ENCODE measurements around the gene TTLL4. TPM values are rescaled to one million over a fixed set of nuclear protein-coding genes. Genes with fewer than 3 reads are reported as not detected.
A peak's percentile ranks its signal among the peaks of the same experiment; 100 is the strongest.
"Not testable (repeated sequence)": the region's sequence is repeated elsewhere in the genome, so short reads cannot be mapped to it uniquely, and the experiment has no call there.

TTLL4 gene
- total RNA-seq, 1 donor from 2014 or later = 50.3 TPM

DNA sequence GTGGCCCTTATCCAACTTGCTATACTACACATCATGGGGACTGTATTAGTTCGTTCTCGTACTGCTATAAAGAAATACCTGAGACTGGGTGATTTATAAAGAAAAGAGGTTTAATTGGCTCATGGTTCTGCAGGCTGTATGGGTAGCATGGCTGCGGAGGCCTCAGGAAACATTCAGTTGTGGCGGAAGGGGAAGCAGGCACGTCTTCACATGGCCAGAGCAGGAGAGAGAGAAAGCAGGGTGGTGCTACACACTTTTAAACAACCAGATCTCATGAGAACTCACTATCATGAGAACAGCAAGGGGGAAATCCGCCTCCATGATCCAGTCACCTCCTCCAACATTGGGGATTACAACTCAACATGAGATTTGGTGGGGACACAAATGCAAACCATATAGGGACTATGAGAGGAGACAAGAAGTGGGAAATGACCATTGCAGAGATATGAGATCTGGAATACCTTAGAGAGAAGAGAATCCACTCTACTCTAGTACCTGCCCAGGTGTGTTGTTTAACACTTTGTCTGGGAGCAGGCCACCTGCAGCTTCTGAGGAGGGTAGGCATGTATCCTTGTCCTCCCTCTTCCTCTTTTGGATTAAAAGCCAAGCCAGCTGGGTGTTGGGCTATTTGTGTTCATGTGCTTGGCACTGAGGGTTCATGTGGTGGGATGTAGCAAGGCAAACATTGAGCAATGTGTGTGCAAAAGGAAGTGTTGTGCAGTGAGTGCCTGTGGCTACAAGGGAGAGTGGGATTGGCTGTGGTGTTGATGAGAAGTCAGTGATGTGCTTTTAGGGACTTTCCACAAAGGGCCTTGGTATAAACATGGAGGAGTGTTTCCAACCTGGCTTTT is 22.8 kb downstream of the TTLL4 start:
- ATAC-seq (peak; percentile 70), DNase-seq (ENCODE audit: low spot score) (no peak)
- intact Hi-C loops (cut with DNase I) = no loop called here

DNA sequence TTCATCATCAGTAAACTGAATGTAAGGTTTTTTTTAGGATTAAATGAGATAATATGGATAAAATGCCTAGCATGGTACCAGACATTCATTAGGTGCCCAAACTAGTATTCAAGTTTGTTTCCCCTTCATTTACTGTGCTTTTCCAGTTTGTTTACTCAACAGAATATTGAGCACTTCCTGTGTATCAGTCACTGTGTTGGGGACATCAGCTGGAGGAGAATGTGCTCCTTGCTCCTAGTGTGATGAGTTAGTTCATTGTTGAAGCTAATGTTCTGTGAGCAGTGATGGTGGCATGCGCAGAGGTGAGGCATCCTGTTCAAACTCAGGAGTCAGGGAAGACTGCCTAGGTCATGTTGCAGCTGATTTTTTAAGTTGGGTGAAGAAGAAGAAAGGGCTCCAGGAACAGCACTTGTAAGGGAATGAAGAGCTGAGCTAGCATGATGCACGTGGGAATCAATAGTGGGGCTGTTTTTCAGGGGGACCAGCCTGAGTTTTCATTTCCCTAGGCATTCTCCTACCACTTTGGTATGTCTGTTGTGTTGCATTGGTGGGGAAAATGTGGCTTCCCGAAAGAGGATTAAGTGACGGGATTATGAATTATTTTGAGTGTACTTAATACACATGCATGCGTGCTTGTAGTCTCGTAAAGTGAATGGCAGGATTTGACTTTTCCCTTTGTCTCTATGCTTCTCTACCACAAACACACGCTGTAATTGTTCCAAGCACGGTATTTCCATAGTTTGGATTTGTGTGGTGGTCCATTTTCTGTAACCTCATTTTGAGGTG is 23.7 kb downstream of the TTLL4 start:
- intact Hi-C loops (cut with DNase I) = no loop called here
- ATAC-seq = no peak
- DNase-seq (ENCODE audit: low spot score) = no peak

DNA sequence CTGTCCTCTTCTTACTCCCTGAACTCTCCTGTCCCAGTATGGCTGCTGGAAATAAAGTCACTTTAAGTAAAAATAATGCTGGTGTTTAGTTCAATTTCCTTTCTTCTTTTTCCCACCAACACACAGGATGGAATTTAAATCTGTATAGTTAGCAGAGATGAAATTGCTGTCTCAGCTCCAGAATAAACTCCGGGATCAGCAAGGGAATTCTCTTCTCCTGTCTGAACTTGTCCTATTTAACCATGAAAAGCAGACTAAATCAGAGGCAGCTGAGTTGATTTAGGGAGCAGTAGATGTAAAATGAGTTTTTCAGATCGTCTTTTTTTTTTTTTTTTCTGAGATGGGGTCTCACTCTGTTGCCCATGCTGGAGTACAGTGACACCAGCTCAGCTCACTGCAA is 25.9 kb downstream of the TTLL4 start:
- ATAC-seq (peak; percentile 52), DNase-seq (ENCODE audit: low spot score) (no peak)
- intact Hi-C loops (cut with DNase I) = no loop called here

DNA sequence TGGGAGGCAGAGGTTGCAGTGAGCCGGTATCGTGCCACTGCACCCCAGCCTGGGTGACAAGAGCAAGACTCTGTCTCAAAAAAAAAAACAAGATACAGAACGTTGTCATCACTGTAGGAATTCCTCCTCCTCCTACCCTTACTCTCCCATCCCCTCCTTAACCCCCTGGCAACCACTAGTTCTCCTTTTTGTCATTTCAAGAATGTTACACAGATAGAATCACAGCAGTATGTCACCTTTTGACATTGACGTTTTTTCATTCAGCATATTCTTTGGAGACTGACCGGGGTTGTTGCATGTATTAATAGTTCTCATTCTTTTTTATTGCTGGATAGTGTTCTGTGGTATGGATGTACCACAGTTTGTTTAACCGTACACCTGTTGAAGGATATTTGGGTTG is 32.4 kb downstream of the TTLL4 start:
- ATAC-seq (no peak), DNase-seq (ENCODE audit: low spot score) (no peak)
- intact Hi-C loops (cut with DNase I) = no loop called here

DNA sequence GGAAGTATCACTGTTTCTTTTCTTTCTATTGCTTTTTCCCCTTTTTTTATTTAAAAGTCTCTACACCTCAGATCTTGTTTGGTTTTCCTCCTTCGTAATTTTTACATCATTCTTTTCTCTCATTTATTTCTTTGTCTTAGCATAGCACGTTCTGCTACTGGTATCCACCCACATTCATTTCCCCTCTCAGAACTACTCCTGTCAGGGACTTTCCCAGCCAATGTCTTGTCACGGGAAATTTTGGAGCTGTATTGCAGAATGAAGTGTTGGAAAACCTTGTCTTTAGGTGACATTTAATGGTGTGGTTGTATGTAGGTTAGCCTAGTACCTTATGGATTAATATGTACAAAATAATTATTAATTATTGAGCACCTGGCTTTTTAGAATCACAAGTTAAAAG is 34.0 kb downstream of the TTLL4 start:
- ATAC-seq (no peak), DNase-seq (ENCODE audit: low spot score) (no peak)
- intact Hi-C loops (cut with DNase I) = no loop called here

DNA sequence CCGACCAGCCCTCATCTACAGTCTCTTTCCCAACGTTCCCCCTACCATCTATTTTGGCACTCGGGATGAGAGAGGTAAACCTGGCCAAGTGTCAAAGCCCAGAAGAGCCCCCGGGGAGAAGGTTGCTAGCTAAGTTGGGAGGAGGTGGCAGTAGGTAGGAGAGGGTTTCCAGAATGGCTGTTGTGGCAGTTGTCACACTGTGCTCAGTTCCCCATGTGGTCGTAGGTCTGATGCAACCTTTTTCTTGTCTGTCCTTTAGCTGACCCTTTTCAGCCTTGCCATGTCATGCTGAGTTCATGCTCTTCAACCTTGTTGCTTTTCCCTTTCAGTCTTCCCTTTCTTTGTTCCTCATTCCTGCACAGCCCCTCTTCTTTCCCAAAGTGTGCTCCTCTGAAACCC is 34.5 kb downstream of the TTLL4 start:
- ATAC-seq (peak; percentile 81), DNase-seq (ENCODE audit: low spot score) (no peak)
- intact Hi-C loops (cut with DNase I) = no loop called here

DNA sequence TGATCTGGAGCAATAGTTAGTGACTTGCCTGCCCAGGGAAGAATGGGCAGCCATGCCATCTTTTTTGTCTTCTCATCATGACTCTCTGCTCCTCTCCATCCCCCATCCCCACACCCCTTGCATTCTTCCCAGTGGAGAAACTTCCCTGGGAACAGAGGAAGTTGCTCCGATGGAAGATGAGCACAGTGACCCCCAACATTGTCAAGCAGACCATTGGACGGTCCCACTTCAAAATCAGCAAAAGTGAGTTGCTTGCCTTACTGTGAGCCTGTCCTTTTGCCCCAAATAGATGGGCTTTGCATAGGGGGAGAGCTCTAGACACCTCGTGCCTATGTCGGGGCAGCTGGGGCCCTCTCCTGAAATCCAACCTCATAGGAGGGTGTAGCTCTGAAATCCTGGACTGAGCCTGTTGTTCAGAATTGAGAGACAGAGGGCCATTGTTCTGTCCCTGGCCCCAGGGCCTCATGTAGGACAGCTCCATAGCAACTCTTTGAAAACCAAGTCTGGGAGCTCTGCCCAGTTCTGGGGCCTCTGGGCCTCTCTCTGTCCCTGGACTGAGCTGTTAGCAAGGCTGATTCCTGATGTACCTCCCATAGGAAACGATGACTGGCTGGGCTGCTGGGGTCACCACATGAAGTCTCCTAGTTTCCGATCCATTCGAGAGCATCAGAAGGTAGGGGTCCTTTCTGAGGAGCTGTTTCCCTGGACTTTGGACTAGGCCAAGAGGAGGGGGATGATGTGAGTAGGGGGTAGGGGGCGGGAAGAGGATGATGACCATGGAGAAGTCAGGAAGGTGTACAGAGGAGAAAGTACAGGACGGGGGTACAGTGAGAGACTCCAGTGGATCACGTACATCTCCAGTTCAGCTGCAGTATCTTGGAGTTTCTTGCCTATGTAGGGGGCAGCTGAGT is 35.2 kb downstream of the TTLL4 start:
- intact Hi-C loops (cut with DNase I) = no loop called here
- peak; percentile 97 for ATAC-seq
- peak; percentile 88 for DNase-seq (ENCODE audit: low spot score)

DNA sequence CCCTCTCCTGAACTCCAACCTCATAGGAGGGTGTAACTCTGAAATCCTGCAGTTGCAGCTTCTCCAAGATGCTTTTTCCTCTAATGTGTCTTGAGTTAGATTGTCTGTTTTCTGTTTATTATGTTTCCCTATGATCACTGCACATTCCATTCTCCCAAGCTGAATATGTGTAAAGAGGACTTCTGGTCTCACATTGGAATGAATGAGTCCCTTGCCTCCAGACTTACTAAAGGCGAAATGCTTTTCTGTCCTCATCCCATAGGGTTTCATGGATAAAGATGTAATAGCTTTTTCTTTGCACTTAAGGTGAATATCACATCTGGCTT is 35.8 kb downstream of the TTLL4 start:
- DNase-seq (ENCODE audit: low spot score) (no peak), ATAC-seq (peak; percentile 31)
- intact Hi-C loops (cut with DNase I) = no loop called here

DNA sequence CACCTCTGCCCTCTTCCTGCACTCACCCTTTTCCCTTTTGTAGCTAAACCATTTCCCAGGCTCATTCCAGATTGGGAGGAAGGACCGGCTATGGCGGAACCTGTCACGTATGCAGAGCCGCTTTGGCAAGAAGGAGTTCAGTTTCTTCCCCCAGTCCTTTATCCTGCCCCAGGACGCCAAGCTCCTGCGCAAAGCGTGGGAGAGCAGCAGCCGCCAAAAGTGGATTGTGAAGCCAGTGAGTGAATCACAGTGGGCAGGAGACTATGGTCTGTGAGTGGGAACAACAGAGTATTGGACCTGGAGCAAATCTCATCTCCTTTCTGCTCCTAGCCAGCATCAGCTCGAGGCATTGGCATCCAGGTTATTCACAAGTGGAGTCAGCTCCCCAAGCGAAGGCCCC is 36.3 kb downstream of the TTLL4 start:
- intact Hi-C loops (cut with DNase I) = no loop called here
- ATAC-seq (no peak), DNase-seq (ENCODE audit: low spot score) (no peak)

DNA sequence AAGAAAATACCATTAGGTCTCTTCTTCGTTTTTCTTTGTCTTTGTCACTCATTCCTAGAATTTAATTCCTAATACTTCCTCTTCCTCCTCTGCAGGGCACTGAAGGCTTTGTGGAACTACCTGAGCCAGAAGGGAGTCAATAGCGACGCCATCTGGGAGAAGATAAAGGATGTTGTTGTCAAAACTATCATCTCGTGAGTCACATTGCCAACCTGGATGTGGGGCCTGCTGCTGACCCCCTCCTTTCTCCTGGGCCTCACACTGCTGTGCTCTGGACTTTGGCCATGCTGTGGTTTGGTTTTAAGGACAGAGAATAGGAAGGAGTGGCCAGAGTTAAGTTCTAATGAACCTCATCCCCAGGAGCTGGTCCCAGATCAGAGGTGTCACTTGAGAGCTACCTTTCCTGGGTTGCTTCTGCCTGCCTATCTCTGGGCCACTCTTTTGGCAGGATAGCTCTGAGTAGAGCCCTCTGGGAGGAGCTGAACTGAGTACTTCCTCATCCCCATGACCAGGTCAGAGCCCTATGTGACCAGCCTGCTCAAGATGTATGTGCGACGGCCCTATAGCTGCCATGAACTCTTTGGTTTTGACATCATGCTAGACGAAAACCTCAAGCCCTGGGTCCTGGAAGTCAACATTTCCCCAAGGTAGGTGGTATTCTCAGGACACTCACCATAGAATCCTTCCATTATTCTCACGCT is 38.3 kb downstream of the TTLL4 start:
- ATAC-seq = no peak
- intact Hi-C loops (cut with DNase I) = no loop called here
- no peak for DNase-seq (ENCODE audit: low spot score)

DNA sequence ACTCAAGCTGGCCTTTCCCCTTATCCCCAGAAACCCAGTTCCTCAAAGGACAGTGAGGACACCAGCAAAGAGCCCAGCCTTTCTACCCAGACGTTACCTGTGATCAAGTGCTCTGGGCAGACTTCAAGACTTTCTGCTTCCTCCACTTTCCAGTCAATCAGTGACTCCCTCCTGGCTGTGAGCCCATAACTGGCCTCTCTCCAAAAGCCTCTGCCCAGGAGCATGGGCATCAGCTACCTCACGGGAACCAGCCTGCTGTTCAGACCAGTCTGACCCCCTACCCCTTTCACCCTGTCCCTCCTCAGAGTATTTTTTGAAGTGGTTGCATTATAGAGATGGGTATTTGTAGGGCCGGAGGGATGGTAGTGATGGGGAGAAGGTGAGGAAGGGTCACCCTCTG is 43.6 kb downstream of the TTLL4 start:
- DNase-seq (ENCODE audit: low spot score) = no peak
- no peak for ATAC-seq
- intact Hi-C loops (cut with DNase I) = no loop called here

DNA sequence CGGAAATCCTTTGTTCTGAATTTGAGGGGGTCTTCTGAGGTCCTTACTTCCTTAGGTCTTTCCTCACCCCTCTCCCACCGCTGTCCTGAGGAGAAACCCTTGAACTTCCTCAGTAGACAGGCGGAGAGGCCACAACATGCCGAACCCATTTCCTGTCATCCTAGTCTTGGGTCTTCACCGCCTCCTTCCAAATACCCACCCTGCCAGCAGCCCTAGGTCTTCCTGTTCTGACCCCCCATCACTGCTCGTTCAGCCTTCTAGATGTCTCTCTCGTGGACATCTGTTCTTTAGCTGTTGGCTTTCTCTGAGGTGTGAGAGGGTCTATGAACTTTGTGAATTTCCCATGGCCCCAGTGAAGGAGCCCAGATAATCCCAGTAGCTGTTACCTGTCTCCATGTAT is 44.1 kb downstream of the TTLL4 start:
- DNase-seq (ENCODE audit: low spot score) (no peak), ATAC-seq (no peak)
- intact Hi-C loops (cut with DNase I) = no loop called here

DNA sequence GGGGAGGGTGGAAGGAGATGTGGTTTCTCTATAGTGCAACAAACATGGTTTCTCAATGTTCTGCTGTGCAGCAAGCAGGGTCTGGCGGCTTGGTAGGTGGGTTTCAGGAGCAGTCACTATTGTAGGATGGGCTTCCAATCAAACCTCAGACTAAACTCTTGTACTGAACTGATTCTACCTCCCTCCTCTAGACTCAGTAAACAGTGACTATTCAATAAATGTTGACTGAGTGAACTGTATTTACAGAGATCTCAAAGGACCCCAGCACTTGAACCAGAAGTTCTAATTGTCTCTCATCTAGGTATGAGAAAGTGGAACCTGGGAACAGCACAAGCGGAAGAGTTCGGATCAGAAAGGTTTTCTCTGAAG is 44.5 kb downstream of the TTLL4 start:
- intact Hi-C loops (cut with DNase I) = no loop called here
- DNase-seq (ENCODE audit: low spot score) (no peak), ATAC-seq (no peak)

DNA sequence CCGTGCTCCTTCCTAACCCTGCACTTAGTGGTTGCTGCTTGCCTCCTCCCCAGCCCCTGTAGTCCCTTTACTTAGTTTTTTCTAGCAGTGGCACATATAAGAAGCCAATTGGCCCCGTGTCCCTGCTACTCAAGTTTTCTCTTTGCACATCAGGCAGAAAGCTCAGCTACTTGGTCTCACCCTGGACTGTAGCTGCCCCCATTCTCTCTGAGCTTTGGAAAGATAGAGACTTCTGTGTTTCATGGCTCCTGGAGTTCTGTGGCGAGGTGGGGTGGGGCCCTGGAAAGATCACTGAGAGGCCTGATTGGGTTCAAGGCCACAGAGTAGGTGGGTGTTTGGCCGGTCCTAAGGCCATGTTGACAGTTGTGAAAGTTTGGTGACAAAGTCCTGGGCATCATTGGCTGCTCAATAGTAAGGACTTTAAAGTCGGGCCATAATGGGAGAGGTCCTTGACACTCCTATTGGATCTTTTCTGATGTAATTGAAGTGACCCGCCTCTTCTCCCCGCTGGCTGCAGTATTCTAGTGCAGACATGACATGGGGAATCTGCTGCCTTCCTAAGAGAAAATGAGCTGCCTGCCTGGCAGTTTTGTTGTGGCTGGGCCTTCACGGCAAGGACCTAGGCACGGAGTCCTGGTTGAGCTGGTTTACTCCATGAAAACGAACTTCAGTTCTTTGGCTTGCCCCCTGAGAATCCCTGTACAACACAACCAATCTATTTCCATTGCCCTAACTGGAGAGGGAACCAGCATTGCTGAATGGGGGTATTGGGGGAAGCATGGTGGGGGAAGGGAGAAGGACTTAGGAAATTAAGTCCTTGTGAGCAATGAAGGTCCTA is 45.2 kb downstream of the TTLL4 start:
- intact Hi-C loops (cut with DNase I) = no loop called here
- DNase-seq (ENCODE audit: low spot score) = no peak
- ATAC-seq = no peak

DNA sequence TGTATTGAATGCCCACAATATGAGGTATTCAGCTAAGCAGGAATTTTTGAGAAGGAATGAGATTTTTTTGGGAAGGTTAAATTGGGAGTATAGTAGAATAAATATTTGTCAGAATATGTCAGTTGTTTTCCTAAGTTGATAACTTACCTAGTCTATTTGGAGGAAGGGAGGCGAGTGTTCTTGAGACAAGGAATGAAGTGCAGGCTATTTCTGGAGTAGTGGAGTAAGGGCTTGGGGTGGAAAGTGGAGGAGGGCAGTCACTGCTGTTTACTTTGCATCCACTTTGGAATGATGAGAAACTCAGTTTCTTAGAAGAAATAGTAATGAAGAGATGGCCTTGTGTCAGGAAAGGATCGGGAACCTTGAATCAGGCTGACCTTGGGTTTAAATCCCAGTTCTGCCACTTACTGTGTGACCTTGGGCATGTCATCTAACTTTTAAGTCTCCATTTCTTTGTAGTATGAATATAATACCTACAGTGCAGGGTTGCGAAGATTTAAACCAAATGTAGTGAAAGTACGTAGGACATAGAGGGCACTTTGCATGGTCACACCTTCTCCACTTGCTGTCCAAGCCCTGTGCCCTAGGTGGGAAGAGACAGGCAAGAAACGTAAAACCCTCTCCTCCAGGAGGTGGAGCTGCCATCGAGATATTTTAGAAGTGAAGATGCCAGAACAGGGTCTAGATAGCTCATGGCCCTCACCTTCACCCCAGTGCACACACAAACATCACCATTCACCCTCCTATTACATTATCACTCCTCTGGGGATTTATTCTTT is 46.2 kb downstream of the TTLL4 start:
- DNase-seq (ENCODE audit: low spot score) (no peak), ATAC-seq (peak; percentile 41)
- intact Hi-C loops (cut with DNase I) = no loop called here

DNA sequence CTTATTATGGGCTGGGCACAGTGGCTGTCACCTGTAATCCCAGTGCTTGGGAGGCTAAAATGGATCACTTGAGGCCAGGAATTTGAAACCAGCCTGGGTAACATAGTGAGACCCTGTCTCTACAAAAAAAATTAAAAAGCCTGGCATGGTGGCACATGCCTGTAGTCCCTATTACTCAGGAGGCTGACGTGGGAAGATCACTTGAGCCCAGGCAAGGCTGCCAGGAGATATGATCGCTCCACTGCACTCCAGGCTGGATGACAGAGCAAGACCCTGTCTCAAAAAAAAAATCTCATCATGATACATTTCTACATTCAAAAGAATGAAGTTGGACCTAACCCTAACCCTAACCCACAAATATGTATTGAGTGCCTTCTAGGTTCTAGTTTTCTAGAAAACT is 51.2 kb downstream of the TTLL4 start:
- no peak for DNase-seq (ENCODE audit: low spot score)
- intact Hi-C loops (cut with DNase I) = no loop called here

DNA sequence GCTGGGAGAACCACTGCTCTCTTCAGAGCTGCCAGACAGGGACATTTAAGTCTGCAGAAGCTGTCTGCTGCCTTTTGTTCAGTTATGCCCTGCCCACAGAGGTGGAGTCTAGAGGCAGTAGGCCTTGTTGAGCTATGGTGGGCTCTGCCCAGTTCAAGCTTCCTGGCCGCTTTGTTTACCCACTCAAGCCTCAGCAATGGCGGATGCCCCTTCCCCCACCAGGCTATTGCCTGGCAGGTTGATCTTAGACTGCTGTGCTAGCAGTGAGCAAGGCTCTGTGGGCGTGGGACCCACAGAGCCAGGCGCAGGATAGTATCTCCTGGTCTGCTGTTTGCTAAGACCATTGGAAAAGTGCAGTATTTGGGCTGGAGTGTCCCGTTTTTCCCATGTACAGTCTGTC is 62.1 kb downstream of the TTLL4 start:
- ATAC-seq; DNase-seq (ENCODE audit: low spot score); intact Hi-C loops (cut with DNase I): not testable (repeated sequence)

More for the DNA sequence above, 51.2 kb downstream of the TTLL4 start:
- no peak for ATAC-seq

Measured in sciatic nerve (tissue), 2 donors.